MCF 10A (cell line): Measurements from ENCODE around the gene COPZ2. TPM values are rescaled to one million over a fixed set of nuclear protein-coding genes. Genes with fewer than 3 reads are reported as not detected.

ENCODE experiments used
- BruUV-seq: library from RNA; stranded (reverse); fragments of 400-500 nt; replicated peaks from 2 replicates; lab custom pipeline; 2021; lab: Mats Ljungman, UMichigan
- CTCF ChIA-PET: fragments of 300-600 bp; sonication (Branson Sonifier 250); formaldehyde crosslinking; extraction: SDS; loops from one replicate; lab custom pipeline; 2021; ENCODE audit warnings: antibody characterized with exemption, inconsistent platforms; lab: Yijun Ruan, JAX
- POLR2A ChIA-PET: fragments of 300-600, 350-650 bp; sonication (Branson Sonifier 250); formaldehyde crosslinking; extraction: SDS; loops from one replicate; lab custom pipeline; 2020; ENCODE audit warnings: antibody characterized with exemption, inconsistent platforms; lab: Yijun Ruan, JAX
- DNase-seq: peaks from one replicate; pipeline ENCODE4 v3.0.0-alpha.2; 2018; ENCODE audit not compliant: unreplicated experiment
- H3K27ac Mint-ChIP-seq: one replicate; pipeline ENCODE4 v1.8.0; 2022; ENCODE audit warnings: mild to moderate bottlenecking, low read depth, mixed read lengths; ENCODE audit not compliant: unreplicated experiment
- H3K27me3 Mint-ChIP-seq: one replicate; pipeline ENCODE4 v1.8.0; 2022; ENCODE audit warnings: mixed read lengths; ENCODE audit not compliant: insufficient read depth, unreplicated experiment
- H3K36me3 Mint-ChIP-seq: one replicate; pipeline ENCODE4 v1.8.0; 2022; ENCODE audit warnings: mild to moderate bottlenecking, moderate library complexity, mixed read lengths; ENCODE audit not compliant: insufficient read depth, unreplicated experiment
- H3K4me1 Mint-ChIP-seq: one replicate; pipeline ENCODE4 v1.8.0; 2022; ENCODE audit warnings: mixed read lengths; ENCODE audit not compliant: insufficient read depth, unreplicated experiment
- H3K4me3 Mint-ChIP-seq: one replicate; pipeline ENCODE4 v1.8.0; 2022; ENCODE audit warnings: mild to moderate bottlenecking, moderate library complexity, mixed read lengths; ENCODE audit not compliant: unreplicated experiment
- H3K9me3 Mint-ChIP-seq: one replicate; pipeline ENCODE4 v1.8.0; 2022; ENCODE audit warnings: mixed read lengths; ENCODE audit not compliant: unreplicated experiment
- CTCF ChIP-seq: fragments of 200-600 bp; IDR thresholded peaks from one replicate; pipeline ENCODE4 v1.8.0; 2022; ENCODE audit warnings: antibody characterized with exemption, mild to moderate bottlenecking; ENCODE audit not compliant: unreplicated experiment
- intact Hi-C: fragments of 100-400 bp; cut with micrococcal nuclease; formaldehyde crosslinking; loops from 2 replicates; pipeline ENCODE4 v1.14.1; 2022
- total RNA-seq: library from RNA; stranded (reverse); gene quantifications from 2 replicates; pipeline ENCODE4 v1.2.3, GENCODE V29; 2022

Gene COPZ2
- total RNA-seq, 1 experiment from 2014 or later, result not detected

DNA sequence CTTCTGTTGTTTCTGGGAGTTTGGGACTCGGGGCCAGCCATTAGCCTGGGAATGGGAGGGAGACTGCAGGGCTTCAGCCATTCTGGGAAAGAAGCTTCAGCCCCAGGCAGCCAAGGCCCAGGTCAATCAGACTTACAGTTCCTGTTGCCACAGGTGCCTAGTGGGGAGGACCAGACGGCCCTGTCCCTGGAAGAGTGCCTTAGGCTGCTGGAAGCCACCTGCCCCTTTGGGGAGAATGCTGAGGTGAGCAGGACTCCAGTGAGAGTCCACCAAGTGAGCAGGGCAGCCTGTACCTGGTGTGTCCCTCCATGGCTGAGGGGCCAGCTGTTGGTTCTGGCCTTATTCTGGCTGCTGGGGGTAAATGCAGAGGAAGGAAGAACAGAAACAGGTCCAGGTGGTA lies 19.3 kb upstream of the COPZ2 start:
- H3K4me3 Mint-ChIP-seq, result no peak overlapping the region
- H3K36me3 Mint-ChIP-seq, result peaks cover 90% of the 10 kb centered on the region
- H3K27ac Mint-ChIP-seq, result peak overlapping the region; percentile 93
- H3K9me3 Mint-ChIP-seq, result no peaks in the 10 kb centered on the region
- BruUV-seq, result no TSS peak
- DNase-seq, result no peak
- intact Hi-C loops, result no loop called here
- POLR2A ChIA-PET, result interaction anchor here (1.2 to 17.1 kb wide), 4 partner anchors 8 to 17 kb away, joined by 4 to 353 read pairs (median 8); partner anchors contain the start of gene NFE2L1
- H3K4me1 Mint-ChIP-seq, result peaks cover 51% of the 10 kb centered on the region
- H3K27me3 Mint-ChIP-seq, result no peaks in the 10 kb centered on the region
- CTCF ChIA-PET, result no interaction called here
- no peak for TF ChIP-seq CTCF

GRCh38 chr17:48056246-48056745 lies 18.7 kb upstream of the COPZ2 start:
- intact Hi-C loops, result no loop called here
- peaks cover 56% of the 10 kb centered on the region for H3K4me1 Mint-ChIP-seq
- ChIA-PET CTCF (interaction anchor here (1.3 to 2.2 kb wide), 2 partner anchors 17 to 24 kb away, joined by 6 to 10 read pairs; no protein-coding TSS in a partner anchor), POLR2A (interaction anchor here (0.8 to 17.1 kb wide), 6 partner anchors 8 to 44 kb away, joined by 3 to 353 read pairs (median 9); partner anchors contain the start of gene NFE2L1)
- no TSS peak for BruUV-seq
- no peaks in the 10 kb centered on the region for H3K27me3 Mint-ChIP-seq
- H3K36me3 Mint-ChIP-seq, result peaks cover 90% of the 10 kb centered on the region
- peak overlapping the region; percentile 93 for H3K27ac Mint-ChIP-seq
- H3K9me3 Mint-ChIP-seq, result no peaks in the 10 kb centered on the region
- peak overlapping the region; percentile 91 for H3K4me3 Mint-ChIP-seq
- no peak for DNase-seq
- no peak for TF ChIP-seq CTCF

- peak overlapping the region; percentile 93 for H3K27ac Mint-ChIP-seq
- no peaks in the 10 kb centered on the region for H3K27me3 Mint-ChIP-seq
- CTCF ChIA-PET, result interaction anchor here (0.7 to 2.2 kb wide), 4 partner anchors 18 to 86 kb away, joined by 3 to 10 read pairs (median 4); no protein-coding TSS in a partner anchor
- H3K9me3 Mint-ChIP-seq, result no peaks in the 10 kb centered on the region
- H3K4me3 Mint-ChIP-seq, result peak overlapping the region; percentile 91
- POLR2A ChIA-PET, result interaction anchor here (0.8 to 17.1 kb wide), 6 partner anchors 7 to 44 kb away, joined by 3 to 353 read pairs (median 9); partner anchors contain the start of gene NFE2L1
- intact Hi-C loops, result loop anchor here (2.0 kb wide), 1 partner anchor 45 kb away; the partner anchor contains the start of gene CBX1
- H3K36me3 Mint-ChIP-seq, result peaks cover 90% of the 10 kb centered on the region
- H3K4me1 Mint-ChIP-seq, result peaks cover 62% of the 10 kb centered on the region
- TF ChIP-seq CTCF, result no peak
- no TSS peak for BruUV-seq
- DNase-seq, result peak; percentile 77
These were observed 18.1 kb upstream of the COPZ2 start for GRCh38 chr17:48055531-48056245.
